Osteoblast (primary cell): Measurements from ENCODE around the gene FAM151A. TPM values are rescaled to one million over a fixed set of nuclear protein-coding genes. Genes with fewer than 3 reads are reported as not detected.
"Not testable (repeated sequence)": the region's sequence is repeated elsewhere in the genome, so short reads cannot be mapped to it uniquely, and the experiment has no call there.

Source experiments
- DNase-seq: peaks from one replicate; pipeline ENCODE4 v3.0.0; 2011; ENCODE audit warnings: low spot score, mixed read lengths; ENCODE audit not compliant: insufficient read length; ENCODE audit errors: missing footprints
- H2AFZ ChIP-seq: 2 replicates; pipeline ENCODE4 v1.6.0; 2011; ENCODE audit warnings: mild to moderate bottlenecking, low read length
- H3K27ac ChIP-seq: 2 replicates; pipeline ENCODE4 v1.5.1; 2011; ENCODE audit warnings: mild to moderate bottlenecking, low read depth, low read length, moderate library complexity
- H3K27me3 ChIP-seq: 2 replicates; pipeline ENCODE4 v1.6.0; 2012; ENCODE audit warnings: mild to moderate bottlenecking, control low read depth, inconsistent platforms, low read length, moderate library complexity; ENCODE audit not compliant: insufficient read depth
- H3K36me3 ChIP-seq: 2 replicates; pipeline ENCODE4 v1.5.1; 2011; ENCODE audit warnings: mild to moderate bottlenecking, low read length, control low read depth, moderate library complexity; ENCODE audit not compliant: insufficient read depth
- H3K4me1 ChIP-seq: 2 replicates; pipeline ENCODE4 v1.5.1; 2011; ENCODE audit warnings: mild to moderate bottlenecking, low read length, control low read depth, moderate library complexity; ENCODE audit not compliant: insufficient read depth
- H3K4me2 ChIP-seq: 2 replicates; pipeline ENCODE4 v1.6.0; 2011; ENCODE audit warnings: mild to moderate bottlenecking, low read length; ENCODE audit not compliant: insufficient read depth
- H3K4me3 ChIP-seq: fragments of 200-600 bp; sonication (generic); 3 replicates; pipeline ENCODE4 v1.5.1; 2012; ENCODE audit warnings: mild to moderate bottlenecking, low read length, inconsistent platforms; ENCODE audit not compliant: insufficient read depth
- H3K79me2 ChIP-seq: 2 replicates; pipeline ENCODE4 v1.6.0; 2012; ENCODE audit warnings: mild to moderate bottlenecking, low read length, control low read depth, inconsistent platforms; ENCODE audit not compliant: insufficient read depth
- H3K9me3 ChIP-seq: 2 replicates; pipeline ENCODE4 v1.5.1; 2011; ENCODE audit warnings: low read depth, low read length, control low read depth
- H4K20me1 ChIP-seq: 2 replicates; pipeline ENCODE4 v1.6.0; 2012; ENCODE audit warnings: mild to moderate bottlenecking, low read length, control low read depth; ENCODE audit not compliant: insufficient read depth
- total RNA-seq: library from RNA; depleted of rRNA; stranded (reverse); fragments of >200 nt; gene quantifications from 2 replicates; pipeline ENCODE4 v1.2.3, GENCODE V29; 2012
- TF ChIP-seq, protein P1 (sequence below): IDR thresholded peaks from 2 replicates; pipeline ENCODE4 v1.5.1; 2011; ENCODE audit warnings: mild to moderate bottlenecking, low read depth, low read length, moderate library complexity; ENCODE audit errors: extremely low read depth

The FAM151A gene
- total RNA-seq, 1 donor = not detected

DNA sequence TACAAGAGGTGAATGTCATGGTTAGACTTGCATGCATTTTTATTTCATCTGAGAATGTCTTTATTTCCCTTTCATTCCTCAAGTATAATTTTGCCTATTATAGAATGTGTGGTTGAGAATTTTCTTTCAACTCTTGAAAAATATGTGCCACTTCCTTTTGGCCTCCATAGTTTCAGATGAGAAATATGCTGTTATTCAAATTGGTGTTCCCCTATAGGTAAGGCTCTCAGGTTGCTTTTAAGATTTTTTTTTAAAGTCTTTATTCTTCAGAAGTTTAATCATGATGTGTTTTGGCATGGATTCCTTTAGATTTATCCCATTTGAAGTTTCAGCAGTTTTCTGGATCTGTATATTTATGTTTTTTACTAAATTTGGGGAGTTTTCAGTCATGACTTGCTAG is 20.4 kb upstream of the FAM151A start:
- H3K4me1 ChIP-seq = peaks cover 4% of the 10 kb centered on the region
- TF ChIP-seq, protein P1, sequence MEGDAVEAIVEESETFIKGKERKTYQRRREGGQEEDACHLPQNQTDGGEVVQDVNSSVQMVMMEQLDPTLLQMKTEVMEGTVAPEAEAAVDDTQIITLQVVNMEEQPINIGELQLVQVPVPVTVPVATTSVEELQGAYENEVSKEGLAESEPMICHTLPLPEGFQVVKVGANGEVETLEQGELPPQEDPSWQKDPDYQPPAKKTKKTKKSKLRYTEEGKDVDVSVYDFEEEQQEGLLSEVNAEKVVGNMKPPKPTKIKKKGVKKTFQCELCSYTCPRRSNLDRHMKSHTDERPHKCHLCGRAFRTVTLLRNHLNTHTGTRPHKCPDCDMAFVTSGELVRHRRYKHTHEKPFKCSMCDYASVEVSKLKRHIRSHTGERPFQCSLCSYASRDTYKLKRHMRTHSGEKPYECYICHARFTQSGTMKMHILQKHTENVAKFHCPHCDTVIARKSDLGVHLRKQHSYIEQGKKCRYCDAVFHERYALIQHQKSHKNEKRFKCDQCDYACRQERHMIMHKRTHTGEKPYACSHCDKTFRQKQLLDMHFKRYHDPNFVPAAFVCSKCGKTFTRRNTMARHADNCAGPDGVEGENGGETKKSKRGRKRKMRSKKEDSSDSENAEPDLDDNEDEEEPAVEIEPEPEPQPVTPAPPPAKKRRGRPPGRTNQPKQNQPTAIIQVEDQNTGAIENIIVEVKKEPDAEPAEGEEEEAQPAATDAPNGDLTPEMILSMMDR = no peak
- peaks cover 5% of the 10 kb centered on the region for H3K9me3 ChIP-seq
- H3K79me2 ChIP-seq = no peaks in the 10 kb centered on the region
- no peak overlapping the region for H3K27ac ChIP-seq
- DNase-seq = no peak
- H3K36me3 ChIP-seq = no peaks in the 10 kb centered on the region
- no peak overlapping the region for H2AFZ ChIP-seq
- H3K27me3 ChIP-seq = peaks cover 18% of the 10 kb centered on the region
- no peak overlapping the region for H3K4me2 ChIP-seq
- no peak overlapping the region for H3K4me3 ChIP-seq
- H4K20me1 ChIP-seq = no peaks in the 10 kb centered on the region

DNA sequence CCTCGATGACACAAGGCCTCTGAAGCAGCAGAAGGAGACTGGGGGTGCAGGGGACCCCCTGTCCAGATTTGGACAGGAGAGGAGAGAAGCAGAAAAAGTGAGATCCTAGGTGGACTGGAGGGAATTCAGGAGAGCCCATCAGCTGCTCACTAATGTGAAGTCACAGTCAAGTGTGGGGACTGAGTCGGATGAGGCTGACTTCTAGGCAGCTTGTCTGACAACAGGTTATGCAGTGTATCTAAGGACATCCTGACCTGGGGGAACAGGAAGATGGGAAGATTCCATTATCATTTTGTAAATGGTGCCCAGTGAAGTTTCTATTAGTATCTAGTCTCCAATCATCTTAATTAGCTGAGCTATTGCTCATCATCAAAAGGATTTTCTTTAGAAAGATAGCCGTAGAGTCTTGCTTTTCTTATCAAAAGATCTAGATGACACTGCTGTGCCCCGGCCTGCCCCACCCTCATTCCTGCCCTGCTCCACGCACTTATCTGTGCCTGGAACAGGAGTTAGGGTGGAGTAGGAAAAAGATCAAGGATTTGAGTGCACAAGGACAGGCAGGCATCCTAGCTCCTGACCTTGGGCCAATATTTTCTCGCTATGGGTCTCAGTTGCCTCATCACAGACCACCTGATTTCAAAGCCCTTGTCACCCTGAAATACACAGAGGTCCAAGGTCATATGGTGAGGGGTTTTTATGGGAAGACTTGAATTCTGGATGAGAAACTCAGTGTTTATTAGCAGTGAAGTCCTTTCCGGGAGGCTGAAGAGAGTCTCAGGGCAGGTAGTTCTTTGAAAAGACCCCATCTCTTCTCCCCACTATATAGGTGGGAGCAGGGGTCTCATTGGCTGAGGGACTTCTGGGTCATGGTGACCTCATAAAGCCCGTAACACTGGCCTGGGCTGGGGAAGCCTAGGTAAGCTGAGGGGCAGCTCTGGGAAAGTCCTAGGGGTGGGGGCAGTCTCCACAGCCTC is 17.8 kb upstream of the FAM151A start, which contains the start of gene MROH7:
Gene MROH7 (plus strand): TSS at position 924 of the 974 bp plus-strand sequence. CDS start 11,141 bp downstream, outside the sequence.
- H3K27me3 ChIP-seq = peaks cover 16% of the 10 kb centered on the region
- no peaks in the 10 kb centered on the region for H3K36me3 ChIP-seq
- H3K4me2 ChIP-seq = no peak within 1 kb of the TSS
- no peak within 1 kb of the TSS for H3K27ac ChIP-seq
- no peak within 1 kb of the TSS for H3K4me3 ChIP-seq
- TF ChIP-seq, protein P1 = no peak
- no peaks in the 10 kb centered on the region for H3K79me2 ChIP-seq
- no peak within 1 kb of the TSS for H2AFZ ChIP-seq
- peaks cover 2% of the 10 kb centered on the region for H3K4me1 ChIP-seq
- H3K9me3 ChIP-seq = peaks cover 5% of the 10 kb centered on the region
- H4K20me1 ChIP-seq = no peaks in the 10 kb centered on the region
- peak; percentile 19 for DNase-seq

DNA sequence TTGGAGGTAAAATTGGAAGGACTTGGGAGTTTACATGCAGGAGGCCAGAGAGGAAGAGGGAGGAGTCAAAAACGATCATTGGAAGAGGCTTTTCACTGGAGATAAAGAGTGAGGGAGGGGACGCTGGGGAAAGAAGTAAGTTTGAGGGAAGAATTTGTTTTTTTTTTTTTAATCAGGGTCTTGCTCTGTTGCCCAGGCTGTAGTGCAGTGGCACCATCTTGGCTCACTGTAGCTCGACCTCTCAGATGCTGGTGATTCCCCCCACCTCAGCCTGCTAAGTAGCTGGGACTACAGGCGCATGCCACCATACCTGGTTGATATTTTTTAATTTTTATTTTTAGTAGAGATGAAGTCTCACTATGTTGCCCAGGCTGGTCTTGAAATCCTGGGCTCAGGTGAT is 17.0 kb upstream of the FAM151A start:
- no peak for DNase-seq
- no peaks in the 10 kb centered on the region for H3K36me3 ChIP-seq
- no peaks in the 10 kb centered on the region for H4K20me1 ChIP-seq

DNA sequence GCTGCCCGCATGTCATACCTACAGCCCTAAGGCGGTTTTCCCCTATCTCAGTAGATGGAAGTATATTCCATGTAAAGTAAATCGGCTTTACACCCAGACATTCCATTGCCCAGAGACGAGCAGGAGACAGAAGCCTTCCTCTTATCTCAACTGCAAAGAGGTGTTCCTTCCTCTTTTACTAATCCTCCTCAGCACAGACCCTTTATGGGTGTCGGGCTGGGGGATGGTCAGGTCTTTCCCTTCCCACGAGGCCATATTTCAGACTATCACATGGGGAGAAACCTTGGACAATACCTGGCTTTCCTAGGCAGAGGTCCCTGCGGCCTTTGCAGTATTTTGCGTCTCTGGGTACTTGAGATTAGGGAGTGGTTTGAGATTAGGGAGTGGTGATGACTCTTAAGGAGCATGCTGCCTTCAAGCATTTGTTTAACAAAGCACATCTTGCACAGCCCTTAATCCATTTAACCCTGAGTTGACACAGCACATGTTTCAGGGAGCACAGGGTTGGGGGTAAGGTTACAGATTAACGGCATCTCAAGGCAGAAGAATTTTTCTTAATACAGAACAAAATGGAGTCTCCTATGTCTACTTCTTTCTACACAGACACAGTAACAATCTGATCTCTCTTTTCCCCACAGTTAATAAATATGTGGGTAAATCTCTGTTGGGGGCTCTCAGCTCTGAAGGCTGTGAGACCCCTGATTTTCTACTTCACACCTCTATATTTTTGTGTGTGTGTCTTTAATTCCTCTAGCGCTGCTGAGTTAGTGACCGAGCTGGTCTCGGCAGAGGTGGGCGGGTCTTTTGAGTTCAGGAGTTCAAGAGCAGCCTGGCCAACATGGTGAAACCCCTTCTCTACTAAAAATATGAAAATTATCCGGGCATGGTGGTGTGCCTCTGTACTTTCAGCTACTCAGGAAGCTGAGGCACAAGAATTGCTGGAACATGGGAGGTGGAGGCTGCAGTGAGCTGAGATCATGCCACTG is 13.4 kb upstream of the FAM151A start:
- not testable (repeated sequence) for H4K20me1 ChIP-seq, H3K4me3 ChIP-seq, H2AFZ ChIP-seq, H3K36me3 ChIP-seq, H3K27ac ChIP-seq, H3K4me2 ChIP-seq, H3K4me1 ChIP-seq, DNase-seq, H3K9me3 ChIP-seq, H3K79me2 ChIP-seq
- peaks cover 20% of the 10 kb centered on the region for H3K27me3 ChIP-seq

More for the DNA sequence above, 17.0 kb upstream of the FAM151A start:
- H3K4me2 ChIP-seq = no peak overlapping the region
- TF ChIP-seq, protein P1 = no peak
- H3K4me1 ChIP-seq = no peaks in the 10 kb centered on the region
- H3K9me3 ChIP-seq = peaks cover 5% of the 10 kb centered on the region
- H3K4me3 ChIP-seq = no peak overlapping the region
- H2AFZ ChIP-seq = no peak overlapping the region
- H3K27me3 ChIP-seq = peaks cover 19% of the 10 kb centered on the region
- no peak overlapping the region for H3K27ac ChIP-seq
- H3K79me2 ChIP-seq = no peaks in the 10 kb centered on the region

DNA sequence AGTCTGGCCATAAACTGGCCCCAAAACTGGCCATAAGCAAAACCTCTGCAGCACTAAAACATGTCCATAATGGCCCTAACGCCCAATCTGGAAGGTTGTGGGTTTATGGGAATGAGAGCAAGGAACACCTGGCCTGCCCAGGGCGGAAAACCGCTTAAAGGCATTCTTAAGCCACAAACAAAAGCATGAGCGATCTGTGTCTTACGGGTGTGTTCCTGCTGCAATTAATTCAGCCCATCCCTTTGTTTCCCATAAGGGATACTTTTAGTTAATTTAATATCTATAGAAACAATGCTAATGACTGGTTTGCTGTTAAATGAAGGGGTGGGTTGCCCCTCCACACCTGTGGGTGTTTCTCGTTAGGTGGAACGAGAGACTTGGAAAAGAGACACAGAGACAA is 12.5 kb upstream of the FAM151A start:
- not testable (repeated sequence) for H3K9me3 ChIP-seq, H3K79me2 ChIP-seq, DNase-seq

More for the DNA sequence above, 12.5 kb upstream of the FAM151A start:
- H3K27ac ChIP-seq, H3K4me3 ChIP-seq, H3K36me3 ChIP-seq, H4K20me1 ChIP-seq, H2AFZ ChIP-seq, H3K4me2 ChIP-seq, H3K4me1 ChIP-seq: not testable (repeated sequence)
- peaks cover 15% of the 10 kb centered on the region for H3K27me3 ChIP-seq
